ENCODE results near the gene VGLL3. TPM values are rescaled to one million over a fixed set of nuclear protein-coding genes. Genes with fewer than 3 reads are reported as not detected.

VGLL3 gene
- total RNA-seq, 1 experiment from 2014 or later: 0.10 TPM

GRCh38 chr3:87004883-87005282 is 13.9 kb upstream of the VGLL3 start:
- CTCF ChIA-PET: no interaction called here

More at GRCh38 chr3:87004883-87005282, 13.9 kb upstream of the VGLL3 start:
- POLR2A ChIA-PET: no interaction called here
- RAD21 ChIA-PET (ENCODE audit: low non-redundant PET in 1 of 2, low total read pairs in 2 of 2, uncharacterized antibody in 2 of 2, unreplicated experiment in 2 of 2): no interaction called here
- Histone ChIP-seq H2AFZ (ENCODE audit: low read depth, low read length, poor library complexity, severe bottlenecking) (no peak overlapping the region), H3K79me2 (ENCODE audit: insufficient read depth, low read length) (no peaks in the 10 kb centered on the region), H3K4me2 (ENCODE audit: low read length) (no peak overlapping the region), H3K4me1 (ENCODE audit: control insufficient read depth in 1 of 2, insufficient read depth in 2 of 2, low read length in 2 of 2) (no peaks in the 10 kb centered on the region), H3K9me3 (ENCODE audit: control insufficient read depth in 1 of 2, insufficient read depth in 1 of 2, low read depth in 1 of 2, low read length in 2 of 2) (no peaks in the 10 kb centered on the region), H3K27ac (ENCODE audit: low read depth, low read length) (no peak overlapping the region), H3K4me3 (replicated peaks in 1 of 2; ENCODE audit: low read depth in 1 of 2, low read length in 2 of 2) (no peak overlapping the region), H4K20me1 (ENCODE audit: insufficient read depth) (no peaks in the 10 kb centered on the region), H3K27me3 (ENCODE audit: insufficient read depth, low read length) (no peaks in the 10 kb centered on the region), H3K9ac (ENCODE audit: low read length) (no peak overlapping the region), H3K9me2 (ENCODE audit: insufficient read depth) (no peaks in the 10 kb centered on the region), H3K36me3 (ENCODE audit: control insufficient read depth in 1 of 2, insufficient read depth in 2 of 2, low read length in 2 of 2) (no peaks in the 10 kb centered on the region)
- TF ChIP-seq CBX3 (IDR thresholded peaks at IDR 0.05; ENCODE audit: low read depth) (no peak), SIN3A (IDR thresholded peaks at IDR 0.05; ENCODE audit: low read depth) (no peak), CTCF (IDR thresholded peaks at IDR 0.05 in 2 of 3, conservative IDR thresholded peaks at IDR 0.05 in 1 of 3; ENCODE audit: borderline replicate concordance in 1 of 3, insufficient read depth in 1 of 3, low read depth in 2 of 3, low read length in 2 of 3) (no peak), EZH2 (IDR thresholded peaks at IDR 0.05) (no peak), EGR1 (IDR thresholded peaks at IDR 0.05; ENCODE audit: low read depth) (no peak), POLR2AphosphoS5 (IDR thresholded peaks at IDR 0.05; ENCODE audit: low read depth, low read length) (no peak), FOSL1 (IDR thresholded peaks at IDR 0.05; ENCODE audit: low read depth) (no peak), MAX (IDR thresholded peaks at IDR 0.05) (no peak), EZH2phosphoT487 (IDR thresholded peaks at IDR 0.05; ENCODE audit: borderline replicate concordance) (no peak), REST (IDR thresholded peaks at IDR 0.05; ENCODE audit: low read depth) (no peak), ELF1 (IDR thresholded peaks at IDR 0.05; ENCODE audit: borderline replicate concordance, low read depth) (no peak), SP1 (IDR thresholded peaks at IDR 0.05; ENCODE audit: low read depth) (no peak), SRF (IDR thresholded peaks at IDR 0.05; ENCODE audit: low read depth) (no peak), ZFX (IDR thresholded peaks at IDR 0.05) (no peak), TCF7L2 (IDR thresholded peaks at IDR 0.05; ENCODE audit: borderline replicate concordance, extremely low read depth, insufficient read depth, insufficient read length) (no peak), ATF3 (IDR thresholded peaks at IDR 0.05) (no peak), ZBTB33 (IDR thresholded peaks at IDR 0.05; ENCODE audit: extremely low read depth, insufficient replicate concordance, low read length) (no peak)
- no TSS peak for BruUV-seq (replicated peaks)
- ATAC-seq: no peak
- no peak for DNase-seq (ENCODE audit: low read depth, low spot score)
- intact Hi-C loops (cut with micrococcal nuclease): loop anchor here (5.0 kb wide), 1 partner anchor 497 kb away; no protein-coding TSS in a partner anchor
